Measurements from ENCODE around the gene TTC39A. TPM values are rescaled to one million over a fixed set of nuclear protein-coding genes. Genes with fewer than 3 reads are reported as not detected.

The TTC39A gene
- total and polyA plus RNA-seq, 4 experiments from 2014 or later: not detected

GRCh38 chr1:51274676-51275075, 55.7 kb downstream of the TTC39A start:
- H3K27me3 Mint-ChIP-seq: no peaks in the 10 kb centered on the region
- H3K9me3 ChIP-seq (ENCODE audit: control insufficient read depth in 1 of 2, low read length in 2 of 2): no peaks in the 10 kb centered on the region
- H3K9me3 Mint-ChIP-seq: peaks cover 0 to 2% (median 0%) of the 10 kb centered on the region in 8 donors
- intact Hi-C loops (cut with micrococcal nuclease): no loop called here
- H3K36me3 ChIP-seq (ENCODE audit: insufficient read depth, low read length): peaks cover 14% of the 10 kb centered on the region
- no peaks in the 10 kb centered on the region for H3K27me3 ChIP-seq (ENCODE audit: insufficient read depth, low read length)
- ChIA-PET POLR2A (ENCODE audit: partially characterized antibody) (no interaction called here), CTCF (ENCODE audit: partially characterized antibody) (no interaction called here)
- no peak overlapping the region for H3K4me3 ChIP-seq (ENCODE audit: low read length in 2 of 2)
- H3K27ac Mint-ChIP-seq: no peak overlapping the region
- no peaks in the 10 kb centered on the region for H3K4me1 ChIP-seq (ENCODE audit: insufficient read depth, low read length)
- peaks cover 0 to 7% (median 0%) of the 10 kb centered on the region in 4 donors for H3K4me1 Mint-ChIP-seq
- H3K4me3 Mint-ChIP-seq: no peak overlapping the region
- DNase-seq: no peak
- H3K36me3 Mint-ChIP-seq: peaks cover 23 to 44% of the 10 kb centered on the region in 2 donors
- no peak overlapping the region for H3K27ac ChIP-seq (ENCODE audit: low read depth, low read length)

DNA sequence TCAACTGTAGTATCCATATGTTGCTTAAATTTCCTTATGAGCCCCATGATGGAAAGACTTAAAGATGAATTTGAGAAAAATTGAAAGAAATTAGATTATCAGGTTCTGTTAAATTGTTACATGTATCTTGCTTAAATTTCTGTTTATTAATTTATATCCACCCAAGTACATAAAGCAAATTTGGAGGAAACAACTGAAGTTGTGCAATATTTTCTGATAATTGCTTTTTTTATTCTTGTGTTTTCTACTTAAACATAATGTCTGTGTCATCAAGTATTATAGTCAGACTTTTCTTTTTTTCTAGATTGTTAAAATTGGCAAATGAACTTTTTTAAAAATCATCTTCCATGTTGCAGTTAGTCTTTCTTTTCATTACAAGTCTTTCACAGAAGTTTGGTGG, 57.4 kb downstream of the TTC39A start:
- intact Hi-C loops (cut with micrococcal nuclease): no loop called here
- POLR2A ChIA-PET (ENCODE audit: partially characterized antibody): no interaction called here
- CTCF ChIA-PET (ENCODE audit: partially characterized antibody): no interaction called here
- Histone ChIP-seq H3K27ac (ENCODE audit: low read depth, low read length) (no peak overlapping the region), H3K4me3 (ENCODE audit: low read length in 2 of 2) (no peak overlapping the region), H3K27me3 (ENCODE audit: insufficient read depth, low read length) (no peaks in the 10 kb centered on the region), H3K36me3 (ENCODE audit: insufficient read depth, low read length) (peaks cover 14% of the 10 kb centered on the region), H3K4me1 (ENCODE audit: insufficient read depth, low read length) (peaks cover 3% of the 10 kb centered on the region), H3K9me3 (ENCODE audit: control insufficient read depth in 1 of 2, low read length in 2 of 2) (no peaks in the 10 kb centered on the region)
- Mint-ChIP-seq H3K4me1 (peaks cover 4 to 14% (median 6%) of the 10 kb centered on the region in 4 donors), H3K36me3 (peaks cover 26 to 50% of the 10 kb centered on the region in 2 donors), H3K27ac (no peak overlapping the region), H3K4me3 (no peak overlapping the region), H3K27me3 (no peaks in the 10 kb centered on the region), H3K9me3 (peaks cover 0 to 2% (median 0%) of the 10 kb centered on the region in 8 donors)
- no peak for DNase-seq

GRCh38 chr1:51270751-51271150, 59.6 kb downstream of the TTC39A start:
- H3K4me1 ChIP-seq (ENCODE audit: insufficient read depth, low read length): peaks cover 23% of the 10 kb centered on the region
- intact Hi-C loops (cut with micrococcal nuclease): no loop called here
- ChIA-PET CTCF (ENCODE audit: partially characterized antibody) (no interaction called here), POLR2A (ENCODE audit: partially characterized antibody) (no interaction called here)
- no peaks in the 10 kb centered on the region for H3K27me3 Mint-ChIP-seq
- DNase-seq: no peak
- no peak overlapping the region for H3K27ac ChIP-seq (ENCODE audit: low read depth, low read length)
- no peak overlapping the region for H3K4me3 Mint-ChIP-seq
- no peaks in the 10 kb centered on the region for H3K27me3 ChIP-seq (ENCODE audit: insufficient read depth, low read length)
- no peaks in the 10 kb centered on the region for H3K9me3 ChIP-seq (ENCODE audit: control insufficient read depth in 1 of 2, low read length in 2 of 2)
- peak overlapping the region in 1 of 7 donors; percentile 45 for H3K27ac Mint-ChIP-seq
- H3K36me3 Mint-ChIP-seq: peaks cover 26 to 43% of the 10 kb centered on the region in 2 donors
- H3K36me3 ChIP-seq (ENCODE audit: insufficient read depth, low read length): peaks cover 14% of the 10 kb centered on the region
- peaks cover 12 to 34% (median 22%) of the 10 kb centered on the region in 4 donors for H3K4me1 Mint-ChIP-seq
- no peak overlapping the region for H3K4me3 ChIP-seq (ENCODE audit: low read length in 2 of 2)
- H3K9me3 Mint-ChIP-seq: peaks cover 0 to 2% (median 0%) of the 10 kb centered on the region in 8 donors

DNA sequence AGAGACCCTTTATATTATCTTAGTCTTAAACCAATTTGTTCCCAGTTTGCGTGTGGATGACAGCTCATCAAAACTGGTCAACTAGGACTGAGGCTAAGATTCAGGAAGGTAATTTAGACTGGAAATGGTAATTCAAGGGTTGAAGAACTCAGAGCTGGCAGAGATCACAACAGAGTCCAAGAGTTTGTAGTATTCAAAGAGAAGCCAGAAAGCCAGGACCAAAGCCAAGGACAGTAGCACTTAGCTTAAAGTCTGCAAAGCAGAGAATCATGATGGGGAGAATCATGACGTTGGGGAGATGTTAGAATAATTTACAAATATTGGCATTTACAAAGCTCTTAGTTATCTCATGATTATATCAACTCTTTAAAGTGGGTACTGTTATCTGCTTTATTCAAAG, 61.7 kb downstream of the TTC39A start:
- Histone ChIP-seq H3K27me3 (ENCODE audit: insufficient read depth, low read length) (no peaks in the 10 kb centered on the region), H3K4me3 (ENCODE audit: low read length in 2 of 2) (no peak overlapping the region), H3K4me1 (ENCODE audit: insufficient read depth, low read length) (peaks cover 28% of the 10 kb centered on the region), H3K9me3 (ENCODE audit: control insufficient read depth in 1 of 2, low read length in 2 of 2) (no peaks in the 10 kb centered on the region), H3K36me3 (ENCODE audit: insufficient read depth, low read length) (peaks cover 12% of the 10 kb centered on the region), H3K27ac (ENCODE audit: low read depth, low read length) (no peak overlapping the region)
- ChIA-PET CTCF (ENCODE audit: partially characterized antibody) (interaction anchor here (0.6 to 1.4 kb wide), 4 partner anchors 14 to 77 kb away, joined by 3 read pairs; no protein-coding TSS in a partner anchor), POLR2A (ENCODE audit: partially characterized antibody) (no interaction called here)
- no peak overlapping the region for H3K4me3 Mint-ChIP-seq
- peaks cover 20 to 36% of the 10 kb centered on the region in 2 donors for H3K36me3 Mint-ChIP-seq
- DNase-seq: no peak
- H3K27me3 Mint-ChIP-seq: no peaks in the 10 kb centered on the region
- intact Hi-C loops (cut with micrococcal nuclease): no loop called here
- H3K4me1 Mint-ChIP-seq: peaks cover 22 to 51% (median 38%) of the 10 kb centered on the region in 4 donors
- peak overlapping the region in 2 of 7 donors; percentile 57 to 66 for H3K27ac Mint-ChIP-seq
- H3K9me3 Mint-ChIP-seq: peaks cover 0 to 2% (median 0%) of the 10 kb centered on the region in 8 donors

DNA sequence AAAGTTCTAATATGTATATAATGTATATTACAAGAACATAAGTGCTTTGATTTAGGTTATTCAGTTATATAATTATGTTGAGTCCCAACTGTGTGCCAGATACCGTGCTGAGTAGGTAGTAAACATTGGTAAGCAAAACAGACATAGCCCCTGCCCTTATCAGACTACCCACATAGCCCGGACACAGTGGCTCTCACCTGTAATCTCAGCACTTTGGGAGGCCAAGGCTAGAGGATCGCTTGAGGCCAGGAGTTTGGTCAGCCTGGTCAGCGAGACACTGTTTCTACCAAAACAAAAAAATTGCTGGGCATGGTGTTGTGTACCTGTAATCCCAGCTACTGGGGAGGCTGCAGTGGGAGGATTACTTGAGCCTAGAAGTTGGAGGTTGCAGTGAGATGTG, 63.6 kb downstream of the TTC39A start:
- H3K4me3 Mint-ChIP-seq: no peak overlapping the region
- no peaks in the 10 kb centered on the region for H3K27me3 ChIP-seq (ENCODE audit: insufficient read depth, low read length)
- H3K4me3 ChIP-seq (ENCODE audit: low read length in 2 of 2): no peak overlapping the region
- no peak overlapping the region for H3K27ac ChIP-seq (ENCODE audit: low read depth, low read length)
- H3K27ac Mint-ChIP-seq: peak overlapping the region in 1 of 7 donors; percentile 55
- H3K4me1 Mint-ChIP-seq: peaks cover 28 to 59% (median 44%) of the 10 kb centered on the region in 4 donors
- peaks cover 12 to 27% of the 10 kb centered on the region in 2 donors for H3K36me3 Mint-ChIP-seq
- no peaks in the 10 kb centered on the region for H3K27me3 Mint-ChIP-seq
- ChIA-PET CTCF (ENCODE audit: partially characterized antibody) (no interaction called here), POLR2A (ENCODE audit: partially characterized antibody) (interaction anchor here (0.6 kb wide), 1 partner anchor 25 kb away, joined by 3 read pairs; no protein-coding TSS in a partner anchor)
- H3K9me3 ChIP-seq (ENCODE audit: control insufficient read depth in 1 of 2, low read length in 2 of 2): no peaks in the 10 kb centered on the region
- peaks cover 0 to 2% (median 0%) of the 10 kb centered on the region in 8 donors for H3K9me3 Mint-ChIP-seq
- peaks cover 6% of the 10 kb centered on the region for H3K36me3 ChIP-seq (ENCODE audit: insufficient read depth, low read length)
- intact Hi-C loops (cut with micrococcal nuclease): no loop called here
- H3K4me1 ChIP-seq (ENCODE audit: insufficient read depth, low read length): peaks cover 28% of the 10 kb centered on the region
- no peak for DNase-seq

GRCh38 chr1:51266181-51266580, 64.2 kb downstream of the TTC39A start:
- Mint-ChIP-seq H3K36me3 (peaks cover 10 to 22% of the 10 kb centered on the region in 2 donors), H3K4me3 (peak overlapping the region in 1 of 8 donors; percentile 26), H3K27me3 (no peaks in the 10 kb centered on the region)

DNA sequence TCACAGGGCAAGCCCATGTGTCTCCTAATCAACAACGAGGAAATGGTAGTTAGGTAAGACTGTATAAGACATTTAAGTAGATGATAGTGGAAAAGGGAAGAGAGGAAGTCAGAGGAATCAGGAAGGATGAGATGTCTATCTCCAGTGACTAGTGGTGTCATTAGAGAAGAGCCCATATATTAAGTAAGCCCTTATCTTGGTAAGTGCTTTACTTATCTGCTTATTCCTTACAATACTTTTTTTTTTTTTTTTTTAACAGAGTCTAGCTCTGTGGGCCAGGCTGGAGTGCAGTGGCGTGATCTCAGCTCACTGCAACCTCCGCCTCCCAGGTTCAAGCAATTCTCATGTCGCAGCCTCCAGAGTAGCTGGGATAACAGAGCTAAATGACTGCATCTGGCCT, 64.7 kb downstream of the TTC39A start:
- H3K4me1 ChIP-seq (ENCODE audit: insufficient read depth, low read length): peaks cover 28% of the 10 kb centered on the region
- no peaks in the 10 kb centered on the region for H3K36me3 ChIP-seq (ENCODE audit: insufficient read depth, low read length)
- Mint-ChIP-seq H3K4me3 (no peak overlapping the region), H3K36me3 (peaks cover 4 to 16% of the 10 kb centered on the region in 2 donors), H3K27ac (peak overlapping the region in 1 of 7 donors; percentile 0), H3K4me1 (peaks cover 31 to 63% (median 51%) of the 10 kb centered on the region in 4 donors), H3K9me3 (no peaks in the 10 kb centered on the region), H3K27me3 (no peaks in the 10 kb centered on the region)
- no peak for DNase-seq
- no peaks in the 10 kb centered on the region for H3K9me3 ChIP-seq (ENCODE audit: control insufficient read depth in 1 of 2, low read length in 2 of 2)
- intact Hi-C loops (cut with micrococcal nuclease): no loop called here
- H3K27ac ChIP-seq (ENCODE audit: low read depth, low read length): no peak overlapping the region
- no peak overlapping the region for H3K4me3 ChIP-seq (ENCODE audit: low read length in 2 of 2)
- POLR2A ChIA-PET (ENCODE audit: partially characterized antibody): interaction anchor here (1.7 kb wide), 1 partner anchor 30 kb away, joined by 4 read pairs; no protein-coding TSS in a partner anchor
- no peaks in the 10 kb centered on the region for H3K27me3 ChIP-seq (ENCODE audit: insufficient read depth, low read length)
- CTCF ChIA-PET (ENCODE audit: partially characterized antibody): no interaction called here

More at GRCh38 chr1:51266181-51266580, 64.2 kb downstream of the TTC39A start:
- no peak overlapping the region for H3K4me3 ChIP-seq (ENCODE audit: low read length in 2 of 2)
- H3K9me3 Mint-ChIP-seq: peaks cover 0 to 2% (median 0%) of the 10 kb centered on the region in 8 donors
- H3K4me1 Mint-ChIP-seq: peaks cover 31 to 62% (median 47%) of the 10 kb centered on the region in 4 donors
- no peaks in the 10 kb centered on the region for H3K9me3 ChIP-seq (ENCODE audit: control insufficient read depth in 1 of 2, low read length in 2 of 2)
- CTCF ChIA-PET (ENCODE audit: partially characterized antibody): no interaction called here
- no peaks in the 10 kb centered on the region for H3K27me3 ChIP-seq (ENCODE audit: insufficient read depth, low read length)
- intact Hi-C loops (cut with micrococcal nuclease): no loop called here
- DNase-seq: no peak
- no peak overlapping the region for H3K27ac ChIP-seq (ENCODE audit: low read depth, low read length)
- POLR2A ChIA-PET (ENCODE audit: partially characterized antibody): no interaction called here
- peaks cover 4% of the 10 kb centered on the region for H3K36me3 ChIP-seq (ENCODE audit: insufficient read depth, low read length)
- H3K4me1 ChIP-seq (ENCODE audit: insufficient read depth, low read length): peaks cover 28% of the 10 kb centered on the region
- H3K27ac Mint-ChIP-seq: peak overlapping the region in 1 of 7 donors; percentile 48

All from CD4-positive, alpha-beta memory T cell (primary cell).